Left ventricle myocardium inferior (tissue), 1 donor: Measurements from ENCODE around the gene MAEA. TPM values are rescaled to one million over a fixed set of nuclear protein-coding genes. Genes with fewer than 3 reads are reported as not detected.
A peak's percentile ranks its signal among the peaks of the same experiment; 100 is the strongest.

Experiments used
- DNase-seq: peaks from one replicate; pipeline ENCODE4 v3.0.0-alpha.2; 2020
- H3K27ac ChIP-seq: fragments of 200-600 bp; replicated peaks from 2 replicates; pipeline ENCODE4 v1.8.0; 2021
- H3K27me3 ChIP-seq: fragments of 200-600 bp; 2 replicates; pipeline ENCODE4 v1.8.0; 2021; ENCODE audit warnings: low read depth
- H3K36me3 ChIP-seq: fragments of 200-600 bp; 2 replicates; pipeline ENCODE4 v1.8.0; 2021
- H3K4me1 ChIP-seq: fragments of 200-600 bp; 2 replicates; pipeline ENCODE4 v1.8.0; 2021
- H3K4me3 ChIP-seq: fragments of 200-600 bp; 2 replicates; pipeline ENCODE4 v1.8.0; 2021; ENCODE audit warnings: mild to moderate bottlenecking, moderate library complexity
- H3K9me3 ChIP-seq: fragments of 200-600 bp; replicated peaks from 2 replicates; pipeline ENCODE4 v1.8.0; 2021
- CTCF ChIP-seq: fragments of 200-600 bp; IDR thresholded peaks from 2 replicates; pipeline ENCODE4 v1.8.0; 2021; ENCODE audit warnings: antibody characterized with exemption, mild to moderate bottlenecking, borderline replicate concordance
- intact Hi-C: fragments of 100-400 bp; cut with micrococcal nuclease; formaldehyde crosslinking; loops from one replicate; pipeline ENCODE4 v1.11.0; 2022
- total RNA-seq: library from RNA; stranded (reverse); fragmentation: NEBNext Ultra II Directional; extraction: Animal tissue kit (Norgen Biotek cat#: 25700); gene quantifications from one replicate; pipeline ENCODE4 v1.2.1, GENCODE V29; 2021
- donor health status: DM: no; HTN: yes; CAD: no; lungs with severe emphysema.

Gene MAEA
- total RNA-seq, 1 donor from 2014 or later: 49.5 TPM

- H3K36me3 ChIP-seq: peaks cover 11% of the 10 kb centered on the region
- no peak overlapping the region for H3K4me3 ChIP-seq
- no peaks in the 10 kb centered on the region for H3K9me3 ChIP-seq
- peaks cover 43% of the 10 kb centered on the region for H3K4me1 ChIP-seq
- intact Hi-C loops: no loop called here
- no peak overlapping the region for H3K27ac ChIP-seq
- no peak for TF ChIP-seq CTCF
- H3K27me3 ChIP-seq: no peaks in the 10 kb centered on the region
- DNase-seq: no peak
Measured at GRCh38 chr4:1307951-1308735, 18.5 kb downstream of the MAEA start.

GRCh38 chr4:1309261-1310010 is 19.7 kb downstream of the MAEA start:
- Histone ChIP-seq H3K4me1 (peaks cover 43% of the 10 kb centered on the region), H3K4me3 (peak overlapping the region; percentile 60), H3K36me3 (peaks cover 24% of the 10 kb centered on the region), H3K9me3 (no peaks in the 10 kb centered on the region), H3K27me3 (no peaks in the 10 kb centered on the region), H3K27ac (peak overlapping the region; percentile 66)
- peak; percentile 86 for DNase-seq
- intact Hi-C loops: no loop called here
- peak; percentile 12 for TF ChIP-seq CTCF

- TF ChIP-seq CTCF: no peak
- peak overlapping the region; percentile 60 for H3K4me3 ChIP-seq
- DNase-seq: no peak
Measured at GRCh38 chr4:1310031-1310795, 20.5 kb downstream of the MAEA start.

GRCh38 chr4:1310796-1311631 is 21.3 kb downstream of the MAEA start:
- Histone ChIP-seq H3K4me1 (peaks cover 43% of the 10 kb centered on the region), H3K27me3 (no peaks in the 10 kb centered on the region), H3K27ac (no peak overlapping the region), H3K9me3 (no peaks in the 10 kb centered on the region), H3K4me3 (no peak overlapping the region), H3K36me3 (peaks cover 38% of the 10 kb centered on the region)
- no peak for DNase-seq
- intact Hi-C loops: no loop called here
- no peak for TF ChIP-seq CTCF

More at GRCh38 chr4:1310031-1310795, 20.5 kb downstream of the MAEA start:
- Histone ChIP-seq H3K36me3 (peaks cover 32% of the 10 kb centered on the region), H3K27ac (peak overlapping the region; percentile 66), H3K27me3 (no peaks in the 10 kb centered on the region), H3K4me1 (peaks cover 43% of the 10 kb centered on the region), H3K9me3 (no peaks in the 10 kb centered on the region)
- intact Hi-C loops: no loop called here
